Endodermal cell (in vitro differentiated cells): ENCODE measurements around the gene SOX2. TPM values are rescaled to one million over a fixed set of nuclear protein-coding genes. Genes with fewer than 3 reads are reported as not detected.

Source experiments
- DNase-seq: peaks from one replicate; pipeline ENCODE4 v3.0.0-alpha.2; 2017
- H3K27ac ChIP-seq: 2 replicates; pipeline ENCODE4 v1.5.1; 2013; ENCODE audit warnings: mild to moderate bottlenecking, low read depth, low read length, moderate library complexity
- H3K27me3 ChIP-seq: 2 replicates; pipeline ENCODE4 v1.6.1; 2013; ENCODE audit warnings: mild to moderate bottlenecking, low read length, moderate library complexity; ENCODE audit not compliant: insufficient read depth, control insufficient read depth, poor library complexity, severe bottlenecking
- H3K36me3 ChIP-seq: 2 replicates; pipeline ENCODE4 v1.7.0; 2013; ENCODE audit warnings: mild to moderate bottlenecking, low read length, moderate library complexity; ENCODE audit not compliant: control insufficient read depth, insufficient read depth
- H3K4me1 ChIP-seq: one replicate; pipeline ENCODE4 v1.7.0; 2013; ENCODE audit warnings: low read length; ENCODE audit not compliant: control insufficient read depth, insufficient read depth
- H3K4me3 ChIP-seq: 2 replicates; pipeline ENCODE4 v1.5.1; 2013; ENCODE audit warnings: mild to moderate bottlenecking, low read length, moderate library complexity
- H3K9ac ChIP-seq: 2 replicates; pipeline ENCODE4 v1.6.1; 2013; ENCODE audit warnings: mild to moderate bottlenecking, low read length, moderate library complexity; ENCODE audit not compliant: poor library complexity, severe bottlenecking; ENCODE audit errors: extremely low read depth
- H3K9me3 ChIP-seq: 2 replicates; pipeline ENCODE4 v1.6.1; 2013; ENCODE audit warnings: mild to moderate bottlenecking, low read length, moderate library complexity; ENCODE audit not compliant: control insufficient read depth
- H3K27ac Mint-ChIP-seq: 2 replicates; pipeline ENCODE4 v1.8.0; 2020; ENCODE audit warnings: mixed read lengths
- H3K27me3 Mint-ChIP-seq: 2 replicates; pipeline ENCODE4 v1.8.0; 2021; ENCODE audit warnings: mild to moderate bottlenecking, mixed read lengths; ENCODE audit not compliant: insufficient read depth
- H3K36me3 Mint-ChIP-seq: 2 replicates; pipeline ENCODE4 v1.8.0; 2020; ENCODE audit warnings: low read depth, mixed read lengths
- H3K4me1 Mint-ChIP-seq: 2 replicates; pipeline ENCODE4 v1.8.0; 2020; ENCODE audit warnings: mixed read lengths
- H3K4me3 Mint-ChIP-seq: 2 replicates; pipeline ENCODE4 v1.8.0; 2020; ENCODE audit warnings: mild to moderate bottlenecking, moderate library complexity, mixed read lengths
- H3K9me3 Mint-ChIP-seq: 2 replicates; pipeline ENCODE4 v1.8.0; 2020; ENCODE audit warnings: mild to moderate bottlenecking, mixed read lengths
- whole genome bisulfite sequencing, 2 experiments: methylation state at CpG; one replicate each; pipeline versions ENCODE4 v1.1.5 to v1.1.7; 2013; ENCODE audit warnings: missing lambda C conversion rate in 2 of 2, mixed read lengths in 1 of 2; ENCODE audit not compliant: insufficient coverage in 1 of 2, insufficient read length in 1 of 2; 5-methylcytosine and 5-hydroxymethylcytosine counted together
- total RNA-seq, 2 donors: library from RNA; stranded (reverse); fragmentation: NEBNext Ultra II Directional in 1 of 2; extraction: Animal tissue kit (Norgen Biotek cat#: 25700) in 1 of 2; gene quantifications; 2 replicates in 1 of 2; 3 replicates in 1 of 2; pipeline ENCODE4 v1.2.1, GENCODE V29; 2021
- TF ChIP-seq, protein P1 (sequence below): fragments of 200-600 bp; sonication (generic); conservative IDR thresholded peaks from 2 replicates; pipeline ENCODE4 v1.5.0; 2021; ENCODE audit warnings: antibody characterized with exemption, mild to moderate bottlenecking

Gene SOX2
- total RNA-seq, 2 donors from 2014 or later, result 1.8 to 39.5 TPM

DNA sequence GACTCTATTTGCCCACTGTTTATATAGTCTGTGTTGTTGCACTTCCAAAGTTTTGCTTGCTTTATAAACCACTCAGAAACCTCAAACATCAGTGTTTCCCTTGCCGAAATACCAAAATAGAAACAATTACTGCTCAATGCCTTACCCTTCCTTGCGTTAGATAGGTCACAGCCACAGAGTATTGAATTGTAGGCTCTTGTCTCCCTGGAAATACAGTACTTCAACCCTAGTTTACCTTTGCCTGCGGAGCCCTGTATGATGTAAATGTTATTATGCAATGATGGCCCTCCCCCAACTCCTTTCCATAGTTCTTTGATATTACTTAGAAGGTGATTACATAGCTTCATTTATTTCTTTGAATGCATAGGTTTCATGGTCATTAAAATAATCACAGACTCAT, 44.2 kb downstream of the SOX2 start:
- no peaks in the 10 kb centered on the region for H3K36me3 Mint-ChIP-seq
- H3K27me3 Mint-ChIP-seq, result no peaks in the 10 kb centered on the region
- peaks cover 26% of the 10 kb centered on the region for H3K4me1 Mint-ChIP-seq
- TF ChIP-seq, protein P1, sequence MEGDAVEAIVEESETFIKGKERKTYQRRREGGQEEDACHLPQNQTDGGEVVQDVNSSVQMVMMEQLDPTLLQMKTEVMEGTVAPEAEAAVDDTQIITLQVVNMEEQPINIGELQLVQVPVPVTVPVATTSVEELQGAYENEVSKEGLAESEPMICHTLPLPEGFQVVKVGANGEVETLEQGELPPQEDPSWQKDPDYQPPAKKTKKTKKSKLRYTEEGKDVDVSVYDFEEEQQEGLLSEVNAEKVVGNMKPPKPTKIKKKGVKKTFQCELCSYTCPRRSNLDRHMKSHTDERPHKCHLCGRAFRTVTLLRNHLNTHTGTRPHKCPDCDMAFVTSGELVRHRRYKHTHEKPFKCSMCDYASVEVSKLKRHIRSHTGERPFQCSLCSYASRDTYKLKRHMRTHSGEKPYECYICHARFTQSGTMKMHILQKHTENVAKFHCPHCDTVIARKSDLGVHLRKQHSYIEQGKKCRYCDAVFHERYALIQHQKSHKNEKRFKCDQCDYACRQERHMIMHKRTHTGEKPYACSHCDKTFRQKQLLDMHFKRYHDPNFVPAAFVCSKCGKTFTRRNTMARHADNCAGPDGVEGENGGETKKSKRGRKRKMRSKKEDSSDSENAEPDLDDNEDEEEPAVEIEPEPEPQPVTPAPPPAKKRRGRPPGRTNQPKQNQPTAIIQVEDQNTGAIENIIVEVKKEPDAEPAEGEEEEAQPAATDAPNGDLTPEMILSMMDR, result no peak
- H3K27ac Mint-ChIP-seq, result no peak overlapping the region
- no peak overlapping the region for H3K9ac ChIP-seq
- H3K9me3 Mint-ChIP-seq, result no peaks in the 10 kb centered on the region
- H3K4me1 ChIP-seq, result peaks cover 3% of the 10 kb centered on the region
- no peak overlapping the region for H3K4me3 ChIP-seq
- H3K27me3 ChIP-seq, result no peaks in the 10 kb centered on the region
- H3K4me3 Mint-ChIP-seq, result no peak overlapping the region
- peak overlapping the region; percentile 86 for H3K27ac ChIP-seq
- H3K36me3 ChIP-seq, result no peaks in the 10 kb centered on the region
- no peaks in the 10 kb centered on the region for H3K9me3 ChIP-seq
- DNase-seq, result no peak
- WGBS, 2 experiments, result 16 to 37% methylated on average over 2 of the region's 3 CpGs

DNA sequence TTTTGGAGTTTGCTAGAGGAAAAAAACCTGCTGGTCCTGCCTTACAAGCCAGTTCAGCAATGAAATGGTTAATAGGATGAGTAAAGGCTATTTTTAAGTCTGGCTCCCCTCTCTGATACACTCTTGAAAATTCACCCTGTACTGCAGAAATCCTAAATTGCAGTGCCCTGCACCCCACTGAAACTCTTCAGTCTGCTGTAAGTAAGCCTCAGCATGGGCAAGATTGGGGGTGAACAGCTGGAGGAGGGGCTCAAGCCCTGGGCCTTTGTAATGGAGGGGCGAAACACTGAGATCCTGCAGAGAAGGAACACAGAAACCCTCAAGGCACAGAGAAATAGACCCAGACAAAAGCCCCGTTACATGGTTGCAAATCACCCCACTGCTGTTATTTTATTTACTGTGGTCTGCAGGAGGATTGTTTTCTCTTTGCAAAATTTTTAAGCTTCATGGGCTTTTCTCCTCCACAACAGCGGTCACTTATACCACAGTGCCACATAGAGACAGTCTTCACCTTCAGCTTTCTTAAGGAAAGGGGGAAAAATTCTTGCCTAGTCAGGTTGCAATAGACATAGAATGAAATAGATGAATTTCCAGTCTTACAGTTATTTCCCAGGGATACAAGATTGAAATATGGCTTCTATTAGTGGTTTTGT, 45.0 kb downstream of the SOX2 start:
- 44% methylated on average over 3 of the region's 3 CpGs; no CpG with 5 or more reads in 1 of the 2 experiments for WGBS, 2 experiments
- H3K4me3 Mint-ChIP-seq, result peak overlapping the region; percentile 27
- H3K27me3 Mint-ChIP-seq, result no peaks in the 10 kb centered on the region
- Histone ChIP-seq H3K9me3 (no peaks in the 10 kb centered on the region), H3K4me1 (peaks cover 3% of the 10 kb centered on the region), H3K36me3 (no peaks in the 10 kb centered on the region), H3K9ac (no peak overlapping the region), H3K27me3 (no peaks in the 10 kb centered on the region), H3K4me3 (no peak overlapping the region), H3K27ac (peak overlapping the region; percentile 86)
- TF ChIP-seq, protein P1, result no peak
- H3K4me1 Mint-ChIP-seq, result peaks cover 26% of the 10 kb centered on the region
- DNase-seq, result peak; percentile 89
- no peaks in the 10 kb centered on the region for H3K36me3 Mint-ChIP-seq
- H3K27ac Mint-ChIP-seq, result no peak overlapping the region
- H3K9me3 Mint-ChIP-seq, result no peaks in the 10 kb centered on the region

DNA sequence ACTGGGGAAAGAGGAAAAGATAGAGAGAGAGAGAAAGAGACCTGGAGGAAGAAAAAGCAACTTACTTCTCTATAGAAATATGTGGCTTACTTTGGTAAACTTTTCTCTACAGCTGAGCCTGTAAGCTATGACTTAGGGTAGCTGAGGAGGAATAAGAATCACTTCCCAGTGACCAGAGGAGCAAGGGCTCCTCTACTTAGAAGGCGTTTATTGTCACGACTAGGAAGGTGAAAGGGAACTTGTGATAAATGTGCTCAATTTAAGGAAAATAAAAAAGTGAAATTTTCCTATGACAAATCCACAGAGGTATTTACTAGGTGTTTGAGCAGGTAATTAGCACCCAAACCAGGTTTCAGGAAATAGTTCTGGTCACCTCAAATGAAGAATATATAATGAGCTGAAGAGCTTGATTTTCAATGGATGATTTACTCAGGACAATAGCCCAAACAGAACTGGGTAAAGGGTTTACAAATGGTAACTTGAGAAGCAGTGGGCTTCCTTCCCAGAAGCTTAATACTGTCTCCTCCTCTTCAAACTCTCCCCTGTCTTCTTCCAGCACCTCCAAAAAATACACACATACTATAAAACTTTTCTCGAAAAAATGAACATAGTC, 46.1 kb downstream of the SOX2 start:
- H3K9me3 ChIP-seq, result no peaks in the 10 kb centered on the region
- no peaks in the 10 kb centered on the region for H3K36me3 Mint-ChIP-seq
- WGBS, 2 experiments, result 0 to 18% methylated on average over 1 to 3 of the region's 3 CpGs
- no peak overlapping the region for H3K27ac Mint-ChIP-seq
- peaks cover 26% of the 10 kb centered on the region for H3K4me1 Mint-ChIP-seq
- H3K4me1 ChIP-seq, result peaks cover 3% of the 10 kb centered on the region
- no peak for DNase-seq
- TF ChIP-seq, protein P1, result no peak
- H3K36me3 ChIP-seq, result no peaks in the 10 kb centered on the region
- no peak overlapping the region for H3K4me3 Mint-ChIP-seq
- H3K4me3 ChIP-seq, result no peak overlapping the region
- H3K27me3 Mint-ChIP-seq, result no peaks in the 10 kb centered on the region
- peak overlapping the region; percentile 86 for H3K27ac ChIP-seq
- H3K9me3 Mint-ChIP-seq, result no peaks in the 10 kb centered on the region
- no peaks in the 10 kb centered on the region for H3K27me3 ChIP-seq
- no peak overlapping the region for H3K9ac ChIP-seq
